Loucy (cell line): Measurements from ENCODE around the gene PRR36.

Source experiments
- H2AFZ ChIP-seq: fragments of 200-600 bp; sonication (generic); 2 replicates; pipeline ENCODE4 v1.6.0; 2016; ENCODE audit warnings: antibody characterized with exemption, mild to moderate bottlenecking, low read length, moderate library complexity
- H3F3A ChIP-seq: fragments of 200-600 bp; 2 replicates; pipeline ENCODE4 v1.6.0; 2016; ENCODE audit warnings: antibody characterized with exemption, low read depth, mild to moderate bottlenecking
- H3K27me3 ChIP-seq: fragments of 200-600 bp; sonication (generic); 2 replicates; pipeline ENCODE4 v1.6.1; 2014; ENCODE audit warnings: low read length, mild to moderate bottlenecking; ENCODE audit not compliant: insufficient read depth, poor library complexity, severe bottlenecking
- H3K36me3 ChIP-seq: fragments of 200-600 bp; sonication (generic); 2 replicates; pipeline ENCODE4 v1.6.1; 2016; ENCODE audit warnings: low read length; ENCODE audit not compliant: insufficient read depth
- H3K4me1 ChIP-seq: fragments of 200-600 bp; sonication (generic); 2 replicates; pipeline ENCODE4 v1.5.1; 2014; ENCODE audit warnings: low read length, mild to moderate bottlenecking; ENCODE audit not compliant: insufficient read depth, poor library complexity, severe bottlenecking
- H3K4me2 ChIP-seq: fragments of 200-600 bp; sonication (generic); 2 replicates; pipeline ENCODE4 v1.6.0; 2014; ENCODE audit warnings: antibody characterized with exemption, low read length, low read depth, mild to moderate bottlenecking; ENCODE audit not compliant: poor library complexity, severe bottlenecking
- H3K4me3 ChIP-seq: fragments of 200-600 bp; sonication (generic); 2 replicates; pipeline ENCODE4 v1.5.1; 2014; ENCODE audit warnings: low read length, mild to moderate bottlenecking, mixed read lengths; ENCODE audit not compliant: poor library complexity, severe bottlenecking
- H3K79me2 ChIP-seq: fragments of 200-600 bp; sonication (generic); 2 replicates; pipeline ENCODE4 v1.6.1; 2014; ENCODE audit warnings: low read length; ENCODE audit not compliant: insufficient read depth
- H3K9ac ChIP-seq: fragments of 200-600 bp; sonication (generic); 2 replicates; pipeline ENCODE4 v1.6.0; 2014; ENCODE audit warnings: mild to moderate bottlenecking, low read depth, low read length, moderate library complexity; ENCODE audit not compliant: poor library complexity, severe bottlenecking
- H3K9me2 ChIP-seq: fragments of 200-600 bp; sonication (generic); replicated peaks from 2 replicates; pipeline ENCODE4 v1.6.1; 2016; ENCODE audit warnings: low read depth, low read length, mixed read lengths
- H3K9me3 ChIP-seq: fragments of 200-600 bp; sonication (generic); 2 replicates; pipeline ENCODE4 v1.6.1; 2014; ENCODE audit warnings: mild to moderate bottlenecking, antibody characterized with exemption, low read length, low read depth; ENCODE audit not compliant: insufficient read depth
- H4K20me1 ChIP-seq: fragments of 200-600 bp; sonication (generic); 2 replicates; pipeline ENCODE4 v1.6.0; 2014; ENCODE audit warnings: antibody characterized with exemption, low read length, mild to moderate bottlenecking; ENCODE audit not compliant: insufficient read depth, poor library complexity, severe bottlenecking
- EZH2phosphoT487 ChIP-seq: fragments of 200-600 bp; IDR thresholded peaks from 2 replicates; pipeline ENCODE4 v1.6.1; 2018; ENCODE audit warnings: antibody characterized with exemption, mild to moderate bottlenecking, moderate library complexity, borderline replicate concordance
- TF ChIP-seq, protein P1 (sequence below): fragments of 200-600 bp; sonication (generic); conservative IDR thresholded peaks from 2 replicates; pipeline ENCODE4 v1.5.1; 2014; ENCODE audit warnings: mild to moderate bottlenecking, antibody characterized with exemption, low read length

The PRR36 gene

DNA sequence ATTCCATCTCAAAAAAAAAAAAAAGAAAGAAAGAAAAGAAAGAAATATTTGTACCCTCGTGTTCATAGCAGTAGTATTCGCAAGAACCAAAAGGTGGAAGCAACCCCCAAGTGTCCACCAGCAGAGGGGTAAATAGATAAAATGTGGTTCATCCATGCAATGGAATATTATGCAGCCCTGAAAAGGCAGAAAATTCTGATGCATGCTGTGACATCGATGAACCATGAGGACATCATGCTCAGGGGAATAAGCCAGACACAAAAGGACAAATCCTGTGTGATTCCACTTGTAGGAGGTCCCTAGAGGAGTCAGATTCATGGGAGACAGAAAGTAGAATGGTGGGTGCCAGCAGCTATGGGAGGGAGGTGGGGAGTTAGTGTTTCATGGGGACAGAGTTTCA lies 7.7 kb upstream of the PRR36 start:
- H3K4me2 ChIP-seq, result no peak overlapping the region
- no peaks in the 10 kb centered on the region for H3K9me3 ChIP-seq
- no peaks in the 10 kb centered on the region for H3K4me1 ChIP-seq
- no peak overlapping the region for H3K4me3 ChIP-seq
- H3F3A ChIP-seq, result no peaks in the 10 kb centered on the region
- H4K20me1 ChIP-seq, result no peaks in the 10 kb centered on the region
- H3K79me2 ChIP-seq, result no peaks in the 10 kb centered on the region
- H3K36me3 ChIP-seq, result no peaks in the 10 kb centered on the region
- TF ChIP-seq, protein P1, sequence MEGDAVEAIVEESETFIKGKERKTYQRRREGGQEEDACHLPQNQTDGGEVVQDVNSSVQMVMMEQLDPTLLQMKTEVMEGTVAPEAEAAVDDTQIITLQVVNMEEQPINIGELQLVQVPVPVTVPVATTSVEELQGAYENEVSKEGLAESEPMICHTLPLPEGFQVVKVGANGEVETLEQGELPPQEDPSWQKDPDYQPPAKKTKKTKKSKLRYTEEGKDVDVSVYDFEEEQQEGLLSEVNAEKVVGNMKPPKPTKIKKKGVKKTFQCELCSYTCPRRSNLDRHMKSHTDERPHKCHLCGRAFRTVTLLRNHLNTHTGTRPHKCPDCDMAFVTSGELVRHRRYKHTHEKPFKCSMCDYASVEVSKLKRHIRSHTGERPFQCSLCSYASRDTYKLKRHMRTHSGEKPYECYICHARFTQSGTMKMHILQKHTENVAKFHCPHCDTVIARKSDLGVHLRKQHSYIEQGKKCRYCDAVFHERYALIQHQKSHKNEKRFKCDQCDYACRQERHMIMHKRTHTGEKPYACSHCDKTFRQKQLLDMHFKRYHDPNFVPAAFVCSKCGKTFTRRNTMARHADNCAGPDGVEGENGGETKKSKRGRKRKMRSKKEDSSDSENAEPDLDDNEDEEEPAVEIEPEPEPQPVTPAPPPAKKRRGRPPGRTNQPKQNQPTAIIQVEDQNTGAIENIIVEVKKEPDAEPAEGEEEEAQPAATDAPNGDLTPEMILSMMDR, result no peak
- TF ChIP-seq EZH2phosphoT487, result no peak
- no peaks in the 10 kb centered on the region for H3K27me3 ChIP-seq
- no peaks in the 10 kb centered on the region for H3K9me2 ChIP-seq
- no peak overlapping the region for H3K9ac ChIP-seq
- no peak overlapping the region for H2AFZ ChIP-seq

GRCh38 chr19:7879836-7880235 lies 5.6 kb upstream of the PRR36 start:
- no peaks in the 10 kb centered on the region for H4K20me1 ChIP-seq
- H3K4me2 ChIP-seq, result no peak overlapping the region
- H3K36me3 ChIP-seq, result no peaks in the 10 kb centered on the region
- H3K27me3 ChIP-seq, result no peaks in the 10 kb centered on the region
- no peak for TF ChIP-seq EZH2phosphoT487
- TF ChIP-seq, protein P1, result no peak
- peaks cover under 1% of the 10 kb centered on the region for H3K4me1 ChIP-seq
- H3K4me3 ChIP-seq, result no peak overlapping the region
- no peaks in the 10 kb centered on the region for H3F3A ChIP-seq
- H3K9ac ChIP-seq, result no peak overlapping the region
- no peak overlapping the region for H2AFZ ChIP-seq
- H3K9me3 ChIP-seq, result no peaks in the 10 kb centered on the region
- H3K9me2 ChIP-seq, result no peaks in the 10 kb centered on the region
- H3K79me2 ChIP-seq, result no peaks in the 10 kb centered on the region

DNA sequence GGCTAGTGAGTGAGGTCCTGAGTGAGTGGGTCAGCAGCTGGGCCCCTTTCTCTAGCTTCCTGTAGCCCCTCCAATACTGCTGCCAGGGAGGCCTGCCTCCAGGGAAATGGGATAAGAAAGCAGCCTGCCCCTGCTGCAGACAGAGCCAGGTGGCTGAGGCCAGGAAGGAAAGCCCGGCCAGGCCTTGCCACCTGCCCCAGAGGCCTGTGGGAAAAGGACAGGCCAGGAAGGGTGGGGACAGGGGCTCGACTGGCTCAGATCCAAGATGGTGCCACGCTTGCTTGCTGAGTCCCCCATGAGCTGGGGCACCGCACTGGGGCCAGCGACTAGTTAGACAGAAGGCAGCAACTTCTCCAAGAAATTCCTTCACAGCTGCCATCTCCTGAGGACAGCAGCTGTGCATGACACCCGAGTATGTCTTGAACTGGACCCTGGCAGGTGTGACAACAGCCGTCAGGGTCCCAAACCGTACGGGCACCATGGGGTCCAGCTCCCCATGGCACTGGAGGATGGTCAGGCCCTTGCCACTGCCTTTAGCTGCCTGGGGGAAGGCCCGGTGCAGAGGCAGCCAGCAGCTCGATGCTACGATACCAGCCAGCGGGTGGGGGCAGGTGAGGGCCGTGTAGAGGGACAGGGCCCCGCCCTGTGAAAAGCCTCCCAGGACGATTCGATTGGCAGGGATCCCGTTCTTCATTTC lies 5.1 kb upstream of the PRR36 start:
- Histone ChIP-seq H3K79me2 (no peaks in the 10 kb centered on the region), H3K4me2 (no peak overlapping the region), H3F3A (no peaks in the 10 kb centered on the region), H3K4me3 (no peak overlapping the region), H3K9me2 (no peaks in the 10 kb centered on the region), H3K9me3 (no peaks in the 10 kb centered on the region), H4K20me1 (no peaks in the 10 kb centered on the region), H3K9ac (no peak overlapping the region), H3K4me1 (peaks cover 5% of the 10 kb centered on the region), H3K36me3 (no peaks in the 10 kb centered on the region), H2AFZ (peak overlapping the region; percentile 41; the same call in 1 of the 2 replicates), H3K27me3 (no peaks in the 10 kb centered on the region)
- TF ChIP-seq EZH2phosphoT487, result no peak
- TF ChIP-seq, protein P1, result no peak
